Endothelial cell of umbilical vein (primary cell): ENCODE results near the gene RPP25L. TPM values are rescaled to one million over a fixed set of nuclear protein-coding genes. Genes with fewer than 3 reads are reported as not detected.

Source experiments
- BruUV-seq: library from RNA; stranded (reverse); fragments of 400-500 nt; replicated peaks from 2 replicates; lab custom pipeline; 2021; lab: Mats Ljungman, UMichigan
- CTCF ChIA-PET: fragments of 300-600, 350-600 bp; sonication (Branson Sonifier 250); formaldehyde crosslinking; loops from one replicate; lab custom pipeline; 2021; ENCODE audit warnings: antibody characterized with exemption, inconsistent platforms; lab: Charles Lee
- POLR2A ChIA-PET: fragments of 300-600, 350-600 bp; sonication (Branson Sonifier 250); formaldehyde crosslinking; loops from one replicate; lab custom pipeline; 2021; ENCODE audit warnings: antibody characterized with exemption, inconsistent platforms; lab: Charles Lee
- DNase-seq: peaks from one replicate; pipeline ENCODE4 v3.0.0-alpha.2; 2011; ENCODE audit warnings: low read depth, low spot score
- FAIRE-seq: peaks from 2 replicates; lab custom pipeline; 2011; peaks lifted over from hg19 to GRCh38; lab: Jason Lieb, UNC
- H2AFZ ChIP-seq: 2 replicates; pipeline ENCODE4 v1.6.0; 2012; ENCODE audit warnings: low read depth, low read length, control low read depth, inconsistent platforms
- H3K27ac ChIP-seq: 2 replicates; pipeline ENCODE4 v1.5.1; 2011; ENCODE audit warnings: low read depth, mild to moderate bottlenecking, control low read depth, low read length, moderate library complexity; ENCODE audit not compliant: insufficient read depth
- H3K27me3 ChIP-seq, 2 experiments: 2 replicates each; pipeline versions ENCODE4 v1.6.0 to v1.6.1; 2011; ENCODE audit warnings: low read length in 2 of 2, mixed read lengths in 1 of 2; ENCODE audit not compliant: control insufficient read depth in 2 of 2, insufficient read depth in 2 of 2
- H3K36me3 ChIP-seq, 2 experiments: 2 replicates in 1 of 2; 3 replicates in 1 of 2; pipeline ENCODE4 v1.5.1; 2011; ENCODE audit warnings: low read length in 2 of 2, mild to moderate bottlenecking in 1 of 2, moderate library complexity in 1 of 2; ENCODE audit not compliant: control insufficient read depth in 2 of 2, insufficient read depth in 2 of 2; ENCODE audit errors: extremely low read depth in 1 of 2
- H3K4me1 ChIP-seq: 3 replicates; pipeline ENCODE4 v1.5.1; 2011; ENCODE audit warnings: mild to moderate bottlenecking, low read length; ENCODE audit not compliant: control insufficient read depth, insufficient read depth; ENCODE audit errors: extremely low read depth
- H3K4me2 ChIP-seq: 2 replicates; pipeline ENCODE4 v1.6.1; 2011; ENCODE audit warnings: low read length, control low read depth, mixed read lengths; ENCODE audit not compliant: insufficient read depth
- H3K4me3 ChIP-seq, 3 experiments: fragments of 200-600 bp in 1 of 3; sonication (generic), shearing (Covaris generic) in 1 of 3; replicated peaks in 1 of 3; 2 replicates each; pipeline ENCODE4 v1.5.1; 2011 to 2016; ENCODE audit warnings: control low read depth in 3 of 3, low read length in 3 of 3, mild to moderate bottlenecking in 2 of 3, inconsistent platforms in 1 of 3, low read depth in 1 of 3, moderate library complexity in 1 of 3; ENCODE audit not compliant: insufficient read depth in 1 of 3
- H3K79me2 ChIP-seq: 2 replicates; pipeline ENCODE4 v1.6.0; 2012; ENCODE audit warnings: low read length, inconsistent platforms; ENCODE audit not compliant: control insufficient read depth, insufficient read depth
- H3K9ac ChIP-seq: replicated peaks from 2 replicates; pipeline ENCODE3; 2011; ENCODE audit warnings: low read length, control low read depth; ENCODE audit not compliant: insufficient read depth; ENCODE audit errors: extremely low read depth
- H3K9me1 ChIP-seq: replicated peaks from 3 replicates; pipeline ENCODE4 v1.6.0; 2011; ENCODE audit warnings: mild to moderate bottlenecking, low read length; ENCODE audit not compliant: control insufficient read depth, insufficient read depth; ENCODE audit errors: extremely low read depth
- H3K9me3 ChIP-seq: replicated peaks from 2 replicates; pipeline ENCODE4 v1.5.1; 2012; ENCODE audit warnings: low read length, inconsistent platforms; ENCODE audit not compliant: control insufficient read depth, insufficient read depth
- H4K20me1 ChIP-seq: replicated peaks from 2 replicates; pipeline ENCODE3; 2011; ENCODE audit warnings: mild to moderate bottlenecking, low read length; ENCODE audit not compliant: control insufficient read depth, insufficient read depth; ENCODE audit errors: extremely low read depth
- JUN ChIP-seq: IDR thresholded peaks from 2 replicates; pipeline ENCODE4 v1.6.1; 2011; ENCODE audit warnings: borderline replicate concordance, low read depth; ENCODE audit not compliant: insufficient read length, insufficient read depth
- POLR2A ChIP-seq: IDR thresholded peaks from 2 replicates; pipeline ENCODE4 v1.6.1; 2012; ENCODE audit warnings: low read depth, mild to moderate bottlenecking, control low read depth, low read length
- POLR2AphosphoS5 ChIP-seq: IDR thresholded peaks from 2 replicates; pipeline ENCODE4 v1.6.1; 2012; ENCODE audit warnings: low read depth, mild to moderate bottlenecking, control low read depth, low read length, moderate library complexity; ENCODE audit not compliant: insufficient read depth
- dilution Hi-C: fragments of 300-500 bp; cut with MboI; formaldehyde crosslinking; loops from one replicate; pipeline ENCODE4 v1.15.0; 2019; ENCODE audit warnings: low sequenced_read_pairs; ENCODE audit not compliant: extremely low pct_ligation_motif_present
- intact Hi-C: fragments of 100-400 bp; cut with micrococcal nuclease; formaldehyde crosslinking; loops from one replicate; pipeline ENCODE4 v1.10.0; 2022
- polyA plus RNA-seq, 4 experiments: library from polyadenylated mRNA; depleted of rRNA in 3 of 4; stranded (reverse) in 3 of 4; unstranded in 1 of 4; fragments of >200 nt; gene quantifications; 2 replicates each; pipeline versions ENCODE4 v1.2.1 to v1.2.3, GENCODE V29; 2011 to 2012; ENCODE audit warnings: missing spikeins in 1 of 4
- total RNA-seq: library from RNA; stranded (reverse); gene quantifications from 2 replicates; pipeline ENCODE4 v1.2.3, GENCODE V29; 2021
- TF ChIP-seq, protein P1 (sequence below), 2 donors: IDR thresholded peaks; 1 replicate in 1 of 2; 2 replicates in 1 of 2; pipeline ENCODE4 v1.5.1; 2011; ENCODE audit warnings: low read length in 2 of 2, mild to moderate bottlenecking in 2 of 2, moderate library complexity in 2 of 2, control low read depth in 1 of 2, inconsistent platforms in 1 of 2, low read depth in 1 of 2; ENCODE audit not compliant: insufficient read depth in 1 of 2; ENCODE audit errors: extremely low read depth in 1 of 2
- TF ChIP-seq, protein P2 (sequence below): IDR thresholded peaks from 2 replicates; pipeline ENCODE4 v1.6.1; 2011; ENCODE audit not compliant: insufficient read depth, insufficient read length

The RPP25L gene
- total and polyA plus RNA-seq, 2 donors (not counting 3 experiments of a cell fraction or from before 2014, with no cell fraction given): 15.7 to 41.0 TPM

DNA sequence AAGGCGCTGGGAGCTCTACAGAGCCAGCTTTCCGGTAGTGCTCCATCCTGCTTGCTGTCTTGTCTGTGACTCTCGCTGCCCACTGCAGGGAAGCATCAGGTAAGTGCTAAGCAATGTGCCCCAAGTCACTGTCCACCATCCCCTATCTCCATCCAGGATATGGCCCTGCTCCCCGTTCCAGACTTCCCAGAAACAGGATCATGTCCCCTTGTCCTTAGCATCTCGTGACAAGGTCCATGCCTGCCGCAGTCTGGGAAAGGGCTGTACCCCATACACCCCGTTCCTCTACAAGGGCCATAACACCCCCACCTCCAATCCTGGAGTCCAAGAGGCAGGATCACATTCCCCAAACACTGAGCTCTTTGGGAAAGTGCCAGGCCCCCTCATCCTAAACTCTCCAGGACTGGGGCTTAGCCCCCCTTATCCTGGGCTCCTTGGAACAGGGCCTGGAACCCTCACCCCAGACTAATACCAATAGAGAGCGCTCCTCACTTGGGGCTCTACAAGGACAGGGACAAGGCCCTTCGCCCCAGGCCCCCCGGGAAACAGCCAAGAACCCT, 566 bp downstream of the RPP25L start:
- Histone ChIP-seq H3K79me2 (peaks cover 2% of the 10 kb centered on the region), H3K9me1 (no peaks in the 10 kb centered on the region), H3K4me3 (peak overlapping the region; percentile 41 to 79 (median 77)), H3K4me2 (peak overlapping the region; percentile 71), H3K27me3 (no peaks in the 10 kb centered on the region), H3K36me3 (peaks cover 0 to 5% of the 10 kb centered on the region in 2 experiments), H4K20me1 (no peaks in the 10 kb centered on the region), H3K4me1 (peaks cover 13% of the 10 kb centered on the region), H3K9me3 (no peaks in the 10 kb centered on the region), H3K9ac (peak overlapping the region; percentile 93), H2AFZ (peak overlapping the region; percentile 96), H3K27ac (peak overlapping the region; percentile 72)
- CTCF ChIA-PET: interaction anchor here (1.2 to 2.0 kb wide), 2 partner anchors 9 to 22 kb away, joined by 3 to 8 read pairs; partner anchors contain the start of gene DCTN3
- intact Hi-C loops (loop anchor here (5.0 kb wide), 1 partner anchor 154 kb away; the partner anchor contains the start of genes DNAI1 and FAM219A), dilution Hi-C loops (no loop called here)
- TF ChIP-seq POLR2AphosphoS5 (no peak), POLR2A (no peak), JUN (no peak)
- TF ChIP-seq, protein P1, sequence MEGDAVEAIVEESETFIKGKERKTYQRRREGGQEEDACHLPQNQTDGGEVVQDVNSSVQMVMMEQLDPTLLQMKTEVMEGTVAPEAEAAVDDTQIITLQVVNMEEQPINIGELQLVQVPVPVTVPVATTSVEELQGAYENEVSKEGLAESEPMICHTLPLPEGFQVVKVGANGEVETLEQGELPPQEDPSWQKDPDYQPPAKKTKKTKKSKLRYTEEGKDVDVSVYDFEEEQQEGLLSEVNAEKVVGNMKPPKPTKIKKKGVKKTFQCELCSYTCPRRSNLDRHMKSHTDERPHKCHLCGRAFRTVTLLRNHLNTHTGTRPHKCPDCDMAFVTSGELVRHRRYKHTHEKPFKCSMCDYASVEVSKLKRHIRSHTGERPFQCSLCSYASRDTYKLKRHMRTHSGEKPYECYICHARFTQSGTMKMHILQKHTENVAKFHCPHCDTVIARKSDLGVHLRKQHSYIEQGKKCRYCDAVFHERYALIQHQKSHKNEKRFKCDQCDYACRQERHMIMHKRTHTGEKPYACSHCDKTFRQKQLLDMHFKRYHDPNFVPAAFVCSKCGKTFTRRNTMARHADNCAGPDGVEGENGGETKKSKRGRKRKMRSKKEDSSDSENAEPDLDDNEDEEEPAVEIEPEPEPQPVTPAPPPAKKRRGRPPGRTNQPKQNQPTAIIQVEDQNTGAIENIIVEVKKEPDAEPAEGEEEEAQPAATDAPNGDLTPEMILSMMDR (IDR thresholded peaks at IDR 0.05; ENCODE audit: extremely low read depth in 1 of 2, insufficient read depth in 1 of 2, low read depth in 1 of 2, low read length in 2 of 2): no peak
- TF ChIP-seq, protein P2, sequence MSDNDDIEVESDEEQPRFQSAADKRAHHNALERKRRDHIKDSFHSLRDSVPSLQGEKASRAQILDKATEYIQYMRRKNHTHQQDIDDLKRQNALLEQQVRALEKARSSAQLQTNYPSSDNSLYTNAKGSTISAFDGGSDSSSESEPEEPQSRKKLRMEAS: no peak
- DNase-seq (no peak), FAIRE-seq (no peak)
- BruUV-seq: TSS peak; percentile 47
- POLR2A ChIA-PET: interaction anchor here (1.5 kb wide), 1 partner anchor 24 kb away, joined by 3 read pairs; no protein-coding TSS in a partner anchor
